ENCODE measurements around the gene CYYR1.

Gene CYYR1

GRCh38 chr21:26432410-26432809 lies 140.7 kb downstream of the CYYR1 start:
- no peak for DNase-seq (ENCODE audit: low spot score)
- no peak overlapping the region for H3K27ac ChIP-seq
- no peak overlapping the region for H3K4me3 ChIP-seq
- TF ChIP-seq CTCF (IDR thresholded peaks at IDR 0.05), result no peak

- Histone ChIP-seq H3K4me3 (no peak overlapping the region), H3K27ac (no peak overlapping the region)
- no peak for DNase-seq (ENCODE audit: low spot score)
- TF ChIP-seq CTCF (IDR thresholded peaks at IDR 0.05), result no peak
Observed at GRCh38 chr21:26425576-26425975, 147.5 kb downstream of the CYYR1 start.

- DNase-seq (ENCODE audit: low spot score), result no peak
- TF ChIP-seq CTCF (IDR thresholded peaks at IDR 0.05), result no peak
- H3K27ac ChIP-seq, result no peak overlapping the region
- H3K4me3 ChIP-seq, result no peak overlapping the region
Observed at GRCh38 chr21:26423511-26423910, 149.6 kb downstream of the CYYR1 start.

- DNase-seq (ENCODE audit: low spot score), result no peak
- no peak overlapping the region for H3K4me3 ChIP-seq
- H3K27ac ChIP-seq, result no peak overlapping the region
- TF ChIP-seq CTCF (IDR thresholded peaks at IDR 0.05), result no peak
Observed at GRCh38 chr21:26422706-26423105, 150.4 kb downstream of the CYYR1 start.

- no peak overlapping the region for H3K4me3 ChIP-seq
- no peak overlapping the region for H3K27ac ChIP-seq
- TF ChIP-seq CTCF (IDR thresholded peaks at IDR 0.05), result no peak
- DNase-seq (ENCODE audit: low spot score), result no peak
Observed at GRCh38 chr21:26422138-26422537, 150.9 kb downstream of the CYYR1 start.

- no peak overlapping the region for H3K27ac ChIP-seq
- no peak for TF ChIP-seq CTCF (IDR thresholded peaks at IDR 0.05)
- DNase-seq (ENCODE audit: low spot score), result no peak
- no peak overlapping the region for H3K4me3 ChIP-seq
Observed at GRCh38 chr21:26421724-26422123, 151.4 kb downstream of the CYYR1 start.
